GM21529 (cell line): ENCODE results near the gene SURF2.

Experiments used
- ATAC-seq: cut with Tn5 transposase; IDR thresholded peaks from one replicate; pipeline ENCODE4 v1.9.1; 2021; ENCODE audit not compliant: unreplicated experiment

SURF2 gene

DNA sequence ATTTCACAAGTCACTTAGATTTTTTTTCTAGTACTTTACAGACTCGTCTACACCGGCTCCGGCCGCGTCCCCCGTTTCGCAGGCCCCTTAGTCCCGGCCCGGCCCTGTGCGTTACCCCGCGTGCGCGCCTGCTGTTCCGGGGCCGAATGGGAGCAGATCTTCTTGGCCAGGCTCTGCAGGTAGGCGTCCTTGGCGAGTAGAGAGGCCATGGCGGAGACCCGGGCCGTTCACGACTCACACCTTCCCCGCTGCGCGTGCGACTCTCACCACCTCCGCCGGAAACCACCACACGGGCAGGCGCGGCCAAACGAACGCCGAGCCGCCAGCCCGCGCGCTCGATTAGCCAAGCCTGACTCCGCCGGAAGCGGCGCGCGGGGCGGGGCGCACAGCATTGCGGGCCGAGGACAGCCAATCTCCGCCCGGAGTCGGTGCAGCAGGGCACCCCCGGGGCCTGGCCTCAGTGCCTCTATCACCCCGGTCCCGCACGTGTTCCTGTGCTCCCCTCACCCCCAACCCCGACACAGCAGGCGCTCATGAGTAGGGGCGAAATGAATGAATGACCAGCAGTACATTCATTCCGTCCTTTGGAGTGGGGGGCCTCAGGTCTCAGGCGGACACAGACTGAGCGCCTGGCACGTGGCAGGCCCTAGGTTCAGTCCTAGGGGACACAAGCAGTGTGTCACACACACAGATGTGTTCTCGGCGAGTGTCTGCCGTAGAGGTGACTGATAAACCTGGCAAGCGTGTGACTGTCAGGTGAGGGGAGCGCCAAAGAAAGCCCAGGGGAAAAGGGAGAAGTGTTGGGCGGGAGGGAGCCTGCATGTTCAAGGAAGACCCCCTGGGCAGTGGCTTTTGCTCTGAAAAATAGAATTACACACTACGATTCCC lies 20.2 kb upstream of the SURF2 start, which contains the start of gene SURF6:
TSS of gene SURF6 (minus strand) at position 265 of the 888 bp plus-strand sequence. CDS start at position 209, 56 bp downstream.
- peak; percentile 82 for ATAC-seq

DNA sequence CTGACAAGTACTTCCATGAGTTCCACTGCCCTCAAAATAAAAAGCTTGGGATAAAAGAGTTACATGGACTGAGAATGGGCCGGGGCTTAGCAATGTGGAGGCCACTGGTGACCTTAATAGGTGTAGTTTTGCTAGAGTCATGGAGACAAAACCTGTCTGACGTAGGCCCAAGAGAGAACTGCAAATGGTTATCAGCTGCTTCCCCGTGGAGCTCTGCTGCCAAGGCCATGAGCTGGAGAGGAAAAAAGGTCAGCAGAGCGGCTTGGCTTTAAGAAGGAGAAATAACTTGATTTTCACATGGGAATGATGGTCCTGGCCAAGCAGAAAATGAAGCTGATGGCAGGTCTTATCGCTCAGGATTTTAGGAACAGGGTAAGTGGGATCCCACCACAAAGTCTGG lies 16.7 kb upstream of the SURF2 start:
- ATAC-seq, result no peak

DNA sequence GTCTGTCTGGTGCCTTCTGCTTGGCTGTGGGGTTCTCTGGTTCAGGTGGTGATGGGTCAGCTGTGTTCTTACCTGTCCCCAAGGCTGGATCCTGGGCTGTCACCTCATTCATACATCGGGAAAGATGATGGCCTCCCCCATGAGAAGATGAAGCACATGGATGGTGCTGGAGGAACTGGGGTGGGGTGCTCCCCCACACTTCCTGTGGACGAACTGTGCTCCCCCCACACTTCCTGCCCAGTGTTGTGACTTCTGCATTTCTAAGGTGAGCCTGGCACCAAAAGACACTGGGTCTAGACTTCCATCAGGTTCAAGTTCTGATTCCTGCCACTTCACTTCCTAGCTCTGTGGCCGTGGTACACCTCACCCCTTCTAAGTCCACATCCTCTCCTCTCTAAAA lies 16.1 kb upstream of the SURF2 start:
- no peak for ATAC-seq

DNA sequence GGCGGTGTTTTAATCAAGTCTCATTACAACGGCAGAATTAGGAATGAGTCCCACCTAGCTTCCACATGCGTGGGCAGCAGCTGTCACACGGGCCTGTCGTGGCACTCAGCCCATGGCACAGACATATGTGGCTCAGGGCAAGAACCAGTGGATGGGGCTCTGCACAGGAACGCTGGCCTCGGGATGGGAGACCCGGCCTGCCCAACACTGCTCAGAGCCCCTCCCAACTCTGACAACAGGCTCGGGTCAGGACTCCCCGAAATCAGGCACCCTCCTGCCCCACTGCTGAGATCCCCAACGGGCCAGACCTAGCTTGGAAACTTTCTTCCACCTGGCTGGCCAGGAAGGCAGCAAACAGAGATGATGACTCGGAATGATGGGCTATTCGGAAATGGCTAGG lies 15.4 kb upstream of the SURF2 start:
- ATAC-seq, result no peak

DNA sequence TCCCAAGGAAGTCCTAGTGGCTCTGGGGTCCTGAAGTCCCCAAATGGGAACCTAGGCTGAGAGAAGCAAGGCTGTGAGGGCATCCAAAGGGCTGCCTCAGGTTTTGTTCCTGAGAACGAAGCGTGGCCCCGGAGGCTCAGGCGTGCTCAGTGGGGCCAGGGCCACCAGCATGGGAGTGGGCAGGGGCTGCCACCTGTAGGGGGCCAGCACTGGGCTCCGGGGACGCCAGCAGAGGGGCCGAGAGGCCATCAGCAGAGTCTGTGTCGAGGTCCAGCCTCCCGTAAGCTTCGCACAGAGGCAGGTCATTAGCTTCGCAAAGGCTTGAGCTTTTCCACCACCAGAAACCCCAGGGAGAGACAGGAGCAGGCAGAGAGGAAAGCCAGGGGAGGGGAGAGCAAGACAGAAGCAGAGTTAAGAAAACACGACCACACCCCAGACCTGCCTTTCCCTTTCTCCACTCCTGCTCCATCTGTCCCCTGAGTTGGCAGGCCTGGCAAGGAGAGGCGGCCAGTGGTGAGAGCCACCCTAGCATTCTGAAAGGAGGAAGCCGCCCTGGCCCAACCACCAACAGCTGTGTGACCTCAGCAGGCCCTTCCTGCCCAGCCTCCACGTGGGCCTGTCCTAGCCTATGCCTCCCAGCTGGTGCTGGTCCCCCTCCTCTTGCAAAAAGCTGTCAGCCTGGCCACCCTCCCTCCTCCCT lies 14.8 kb upstream of the SURF2 start:
- no peak for ATAC-seq

DNA sequence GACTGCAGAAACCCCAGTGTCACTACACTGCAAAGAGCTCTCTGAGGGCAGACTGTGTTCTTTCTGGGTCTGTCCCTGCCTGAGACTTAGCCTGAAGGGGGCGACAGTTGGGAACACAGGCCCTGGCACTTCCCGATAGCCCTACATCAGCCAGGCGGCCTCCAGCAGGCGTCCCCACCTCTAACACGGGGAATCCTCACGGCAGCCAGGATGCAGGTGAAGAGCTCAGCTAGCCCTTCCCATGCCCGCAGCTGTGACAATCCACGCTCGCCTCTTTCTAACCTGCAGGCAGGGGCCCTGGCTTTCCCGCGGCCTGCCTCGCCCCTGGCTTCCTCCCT lies 14.3 kb upstream of the SURF2 start:
- no peak for ATAC-seq

DNA sequence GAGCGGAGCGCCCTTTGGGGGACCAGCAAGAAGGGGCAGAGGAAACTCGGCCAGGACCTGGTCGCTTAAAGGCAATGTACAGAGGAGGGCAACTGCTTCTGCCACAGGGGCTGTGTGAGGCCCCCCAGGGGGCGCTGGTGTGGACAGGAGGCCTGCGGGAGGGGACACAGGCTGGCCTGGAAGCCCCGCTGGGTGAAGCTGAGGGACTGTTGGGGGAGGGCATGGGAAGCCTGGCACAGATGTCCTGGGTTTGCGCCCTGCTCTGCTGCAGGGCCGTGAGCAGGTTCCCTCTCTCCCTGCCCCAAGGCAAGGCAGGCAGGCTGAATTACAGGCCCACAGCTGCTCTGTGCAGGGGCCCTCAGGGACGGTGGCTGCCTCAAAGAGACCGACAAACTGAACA lies 13.8 kb upstream of the SURF2 start:
- no peak for ATAC-seq

DNA sequence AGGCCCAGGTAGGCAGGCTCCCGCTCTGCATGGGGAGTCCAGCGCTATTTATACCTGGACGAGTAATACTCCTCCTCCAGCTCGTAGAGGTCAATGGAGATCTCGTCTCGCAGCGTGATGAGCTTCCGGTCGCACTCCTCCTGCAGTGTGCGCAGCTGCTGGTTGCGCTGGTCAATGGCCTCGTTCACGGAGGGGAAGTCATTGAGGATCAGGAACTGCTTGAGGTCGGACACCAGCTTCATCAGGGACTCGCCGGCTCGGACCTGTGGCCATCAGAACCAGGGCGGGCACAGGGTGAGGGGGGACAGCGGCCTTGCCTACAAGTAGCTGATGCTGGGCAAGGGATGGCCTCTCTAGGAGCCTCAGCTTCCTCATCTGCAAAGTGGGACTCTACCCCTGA lies 12.3 kb upstream of the SURF2 start:
- ATAC-seq, result no peak

DNA sequence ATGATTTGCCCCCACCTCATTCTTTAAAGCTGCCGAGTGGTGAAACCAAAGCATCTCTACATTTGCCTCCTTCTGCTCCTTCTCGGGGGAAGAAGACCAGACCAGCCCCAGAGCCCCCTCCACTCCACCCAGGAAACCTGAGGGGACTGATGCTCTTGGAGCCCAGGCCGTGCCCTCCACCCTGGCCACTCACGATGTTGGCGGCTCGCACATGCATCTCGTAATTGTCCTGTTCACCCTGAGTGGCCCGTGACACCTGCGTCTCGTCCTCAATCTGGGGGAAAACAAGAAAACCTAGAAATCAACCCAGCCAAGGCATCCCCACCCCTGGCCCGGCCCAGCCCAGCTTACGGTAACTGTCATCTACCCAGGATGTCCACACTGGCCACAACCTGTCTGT lies 11.4 kb upstream of the SURF2 start:
- no peak for ATAC-seq

DNA sequence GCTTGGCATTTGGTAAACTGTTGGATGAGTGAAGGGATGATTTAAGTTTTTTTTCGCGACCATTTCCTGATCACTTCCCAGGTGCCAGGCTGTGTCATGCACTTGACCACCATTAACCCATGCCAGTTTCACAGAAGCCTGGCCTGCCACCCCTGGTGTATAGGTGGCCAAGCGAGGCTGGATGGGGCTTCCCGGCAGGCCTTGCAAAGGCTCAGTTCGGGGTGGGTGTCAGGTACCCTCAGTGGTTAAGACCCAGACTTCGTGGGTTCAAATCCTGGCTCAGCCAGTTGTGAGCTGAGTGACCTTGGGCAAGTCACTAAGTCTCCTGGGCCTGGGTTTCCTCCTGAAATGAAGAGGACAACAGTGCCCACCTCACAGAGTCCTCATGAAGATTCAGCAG lies 10.8 kb upstream of the SURF2 start:
- no peak for ATAC-seq

DNA sequence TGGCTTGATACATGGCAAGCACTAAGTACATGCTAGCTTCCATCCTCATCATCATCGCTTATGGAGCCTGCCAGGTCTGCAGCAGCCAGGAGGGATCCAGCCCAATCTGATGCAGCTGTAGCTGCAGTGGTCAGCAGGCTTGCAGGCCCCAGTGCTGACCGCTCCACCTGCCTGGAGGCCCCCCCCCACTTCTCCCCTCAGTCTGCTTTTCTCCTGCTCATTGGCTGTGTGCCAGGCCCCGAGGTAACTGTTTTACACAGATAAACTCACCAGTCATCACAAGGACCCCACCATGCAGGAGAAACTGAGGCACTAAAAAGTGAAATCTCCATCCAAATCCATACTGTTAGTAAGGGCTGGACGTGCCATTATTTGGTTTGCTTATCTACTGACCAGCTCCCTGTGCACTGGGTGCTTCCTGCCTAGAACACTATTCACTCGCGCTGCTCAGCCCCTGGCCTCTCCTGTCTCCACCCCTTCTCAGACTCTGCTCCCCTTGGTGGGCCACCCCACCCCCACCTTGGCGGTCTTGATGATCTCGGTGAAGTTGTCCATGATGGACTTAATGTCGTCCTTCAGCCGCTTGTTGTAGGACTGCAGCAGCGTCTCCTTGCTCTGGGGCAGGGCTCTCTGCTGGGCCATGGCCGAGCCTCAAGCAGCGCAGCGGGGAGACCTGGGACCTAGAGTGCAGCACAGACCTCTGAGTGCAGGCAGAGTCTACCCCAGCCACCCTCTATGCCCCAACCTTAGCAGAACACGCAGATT lies 10.1 kb upstream of the SURF2 start:
- ATAC-seq, result no peak

DNA sequence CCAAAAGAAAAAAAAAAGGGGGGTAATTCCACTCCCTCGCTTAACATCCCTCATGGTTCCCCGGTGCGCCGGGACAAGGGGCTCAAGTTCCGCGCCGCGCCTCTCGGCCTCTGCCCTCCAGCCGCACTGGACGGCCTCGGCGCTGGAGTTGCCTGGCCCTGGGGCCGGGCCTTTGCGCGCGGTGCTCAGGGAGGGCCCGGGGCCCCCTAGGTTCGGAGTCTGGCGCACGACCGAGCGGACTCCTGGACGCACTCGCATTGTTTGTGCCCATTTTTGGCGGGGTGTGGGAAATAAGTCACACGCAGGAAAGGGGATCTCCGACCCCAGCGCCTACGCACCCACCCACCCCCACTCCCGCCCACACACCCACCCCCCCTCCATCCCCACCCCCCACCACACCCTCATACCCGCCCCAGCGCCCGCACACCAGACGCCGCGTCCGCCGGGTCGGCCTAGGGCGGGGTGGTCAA lies 8.8 kb upstream of the SURF2 start:
- ATAC-seq, result peak; percentile 19

DNA sequence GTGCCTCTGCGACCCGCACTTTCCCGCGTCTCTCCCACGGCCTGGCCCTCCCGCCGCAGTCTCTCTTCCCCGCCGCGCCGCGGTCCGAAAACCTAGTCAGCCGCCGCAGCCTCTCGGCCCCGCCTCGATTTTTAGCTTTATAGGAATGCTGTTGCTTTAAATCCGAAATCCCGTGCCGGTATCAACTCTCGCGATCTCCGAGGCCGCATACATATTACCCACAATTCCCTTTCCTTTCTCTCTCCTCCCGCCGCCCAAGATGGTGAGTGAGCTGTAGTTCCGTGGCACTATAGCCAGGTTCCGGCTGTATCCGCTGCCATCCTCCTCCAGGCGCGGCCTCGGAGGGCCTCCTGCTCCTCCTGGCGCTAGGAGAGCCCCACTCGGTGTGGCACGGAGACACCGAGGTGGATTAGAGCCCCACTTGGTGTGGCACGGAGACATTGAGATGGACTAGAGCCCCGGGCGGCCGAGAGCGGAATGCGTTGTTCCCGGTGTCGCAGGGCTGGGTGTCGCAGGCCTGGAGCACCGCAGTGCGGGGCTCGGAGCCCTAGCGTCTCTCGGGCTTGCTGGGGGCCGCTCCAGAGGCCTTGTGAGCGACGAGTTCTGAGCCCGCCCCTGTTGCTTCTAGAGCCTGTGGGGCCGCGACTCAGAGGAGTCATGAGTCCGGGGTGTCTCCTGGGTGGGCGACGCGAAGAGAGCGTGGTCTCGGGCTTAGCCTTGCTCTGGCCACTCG lies 8.2 kb upstream of the SURF2 start, which contains the start of the genes MED22 and RPL7A:
TSS of gene MED22 (minus strand) at position 147 of the 733 bp plus-strand sequence. CDS start 1,469 bp downstream, outside the sequence.
TSS of gene RPL7A (plus strand) at position 234 of the 733 bp plus-strand sequence. CDS start at position 260, 26 bp downstream.
- ATAC-seq, result peak; percentile 73

DNA sequence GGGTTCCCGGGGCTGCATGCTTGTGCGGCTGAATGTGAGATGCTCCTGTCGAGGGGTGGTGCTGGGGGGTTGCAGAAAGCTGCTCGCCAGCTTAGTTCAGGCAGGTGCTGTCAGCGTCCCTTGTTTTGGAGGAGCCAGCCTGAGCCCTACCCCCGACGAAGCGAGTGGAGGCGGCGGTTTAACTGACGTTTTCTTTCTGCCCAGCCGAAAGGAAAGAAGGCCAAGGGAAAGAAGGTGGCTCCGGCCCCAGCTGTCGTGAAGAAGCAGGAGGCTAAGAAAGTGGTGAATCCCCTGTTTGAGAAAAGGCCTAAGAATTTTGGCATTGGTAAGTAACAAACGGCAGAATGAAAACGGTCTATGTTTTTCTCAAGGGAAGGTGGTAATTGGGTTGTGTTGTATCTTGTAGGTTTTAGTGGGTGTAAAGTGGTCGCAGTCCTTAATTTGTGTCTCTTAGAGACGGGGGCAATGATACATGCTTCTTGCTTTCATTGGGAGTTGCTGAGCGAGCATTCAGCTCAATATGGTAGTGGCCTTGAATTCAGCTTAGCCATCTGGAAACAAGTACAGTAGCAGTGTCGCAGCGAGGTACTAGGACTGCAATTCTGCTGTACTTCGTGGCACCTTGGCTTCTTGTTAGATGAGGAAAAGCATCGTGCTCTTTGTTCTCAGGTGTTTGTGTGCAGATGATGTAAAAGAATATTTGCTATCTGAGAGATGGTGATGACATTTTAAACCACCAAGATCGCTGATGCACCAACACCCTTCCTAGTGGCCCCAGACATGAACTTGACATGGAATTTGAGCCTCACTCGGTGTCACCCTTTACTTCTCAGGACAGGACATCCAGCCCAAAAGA lies 7.4 kb upstream of the SURF2 start:
- no peak for ATAC-seq

DNA sequence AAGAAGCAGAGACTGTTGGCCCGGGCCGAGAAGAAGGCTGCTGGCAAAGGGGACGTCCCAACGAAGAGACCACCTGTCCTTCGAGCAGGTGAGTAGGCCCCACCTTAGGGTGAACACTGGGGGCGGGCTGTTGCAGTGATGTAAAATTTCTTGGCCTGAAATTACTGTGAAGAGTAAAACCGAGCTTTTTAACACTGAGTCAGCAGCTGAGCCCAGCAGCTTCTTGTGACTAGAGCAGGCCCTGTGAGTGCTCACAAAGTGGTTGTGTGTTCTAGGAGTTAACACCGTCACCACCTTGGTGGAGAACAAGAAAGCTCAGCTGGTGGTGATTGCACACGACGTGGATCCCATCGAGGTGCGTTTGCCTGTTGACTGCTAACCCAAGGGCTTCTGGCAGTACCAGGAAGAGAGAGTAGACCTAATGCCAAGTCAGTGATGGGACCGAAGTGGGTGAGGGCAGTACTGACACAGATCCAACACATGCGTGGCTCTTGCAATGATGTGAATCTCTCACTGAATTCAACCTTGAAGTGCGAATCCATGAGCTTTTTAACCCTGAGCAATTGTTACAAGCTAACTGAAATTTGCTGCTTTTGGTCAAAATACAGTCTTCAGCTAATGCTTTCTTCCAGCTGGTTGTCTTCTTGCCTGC lies 6.3 kb upstream of the SURF2 start:
- ATAC-seq, result no peak

DNA sequence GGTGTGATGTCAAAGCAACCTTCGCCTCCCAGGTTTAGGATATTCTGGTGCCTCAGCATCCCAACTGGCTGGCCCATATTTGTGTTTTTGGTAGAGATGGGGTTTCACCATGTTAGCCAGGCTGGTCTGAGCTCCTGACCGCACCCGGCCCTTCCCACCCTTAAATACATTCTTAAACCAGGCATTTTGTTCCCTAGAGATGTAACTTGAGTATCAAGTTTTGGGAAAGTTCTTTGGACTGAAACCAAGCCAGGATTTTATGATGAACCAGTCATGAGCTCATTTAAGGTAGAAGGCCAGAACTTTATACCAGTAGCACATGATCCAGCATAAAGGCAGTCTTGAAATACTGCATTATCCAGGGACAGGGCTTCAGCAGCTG lies 4.8 kb upstream of the SURF2 start:
- ATAC-seq, result no peak

DNA sequence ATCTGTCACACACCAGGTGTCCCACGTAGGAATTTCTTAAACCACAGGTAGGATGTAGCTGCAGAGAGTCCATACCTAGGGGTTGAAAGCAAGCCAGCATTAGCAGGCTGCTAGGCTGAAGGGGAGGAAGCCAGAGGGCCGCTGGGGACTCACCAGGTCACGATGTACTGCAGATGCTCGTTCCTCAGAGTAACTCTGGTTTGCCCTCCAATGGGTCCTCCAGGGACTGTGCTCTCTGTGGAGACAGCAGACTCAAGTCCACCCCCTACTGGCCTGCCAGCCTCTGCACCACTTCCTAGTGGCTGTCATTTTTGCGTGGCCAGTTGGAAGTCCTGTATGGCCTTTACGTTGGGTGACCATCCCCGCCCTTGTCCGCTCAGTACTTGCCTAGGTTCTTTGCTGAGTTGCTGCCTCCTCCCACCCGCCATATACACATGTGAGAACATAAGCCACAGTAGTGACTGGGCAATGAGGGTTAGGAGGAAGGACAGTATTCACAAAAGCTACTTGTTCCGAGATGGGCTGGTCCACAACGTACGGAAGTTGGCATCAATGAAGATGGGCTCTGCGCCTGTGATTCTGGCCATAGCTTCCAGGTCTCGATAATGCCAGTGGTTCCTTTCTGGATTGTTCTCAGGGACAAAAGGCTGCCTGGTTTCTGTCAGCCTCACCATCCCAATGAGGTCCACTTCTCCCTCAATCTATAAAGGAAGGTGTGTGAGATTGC lies 4.3 kb upstream of the SURF2 start:
- ATAC-seq, result no peak

DNA sequence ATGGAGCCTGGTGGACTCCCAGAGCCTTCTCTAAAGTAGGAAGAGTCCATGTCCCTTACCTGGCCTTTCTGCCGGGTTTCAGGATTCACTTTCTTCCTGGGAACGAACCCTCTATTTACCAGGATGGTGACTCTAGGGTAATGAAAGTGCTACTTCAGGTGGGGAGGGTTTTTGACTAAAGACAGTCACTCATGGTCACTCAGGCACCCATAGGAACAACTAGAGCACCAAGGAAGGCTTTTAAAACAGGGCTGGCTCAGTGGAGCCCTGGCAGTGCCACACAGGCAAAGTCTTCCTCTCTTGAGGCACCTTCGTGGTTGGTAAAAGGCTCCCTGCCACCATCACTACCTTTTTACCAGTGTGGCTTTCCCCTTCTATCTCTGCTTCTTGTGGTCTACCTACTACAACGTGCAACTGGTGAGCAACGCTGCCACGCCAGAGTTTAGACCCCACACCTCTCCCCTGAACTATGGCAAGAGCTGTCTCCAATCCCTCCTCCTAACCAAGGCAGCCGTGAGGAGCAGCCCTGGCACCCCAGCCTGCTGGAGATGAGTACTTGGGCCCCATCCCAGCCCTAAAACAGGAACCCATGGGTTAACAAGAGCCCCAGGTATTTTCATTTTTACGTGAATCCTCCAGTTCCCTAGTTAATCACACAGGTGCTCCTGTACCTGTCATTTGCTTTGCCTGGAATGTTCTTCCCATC lies 3.6 kb upstream of the SURF2 start:
- no peak for ATAC-seq
